CD4-positive, CD25-positive, alpha-beta regulatory T cell (primary cell): ENCODE results near the gene EXOSC5. TPM values are rescaled to one million over a fixed set of nuclear protein-coding genes. Genes with fewer than 3 reads are reported as not detected.
A peak's percentile ranks its signal among the peaks of the same experiment; 100 is the strongest.

Experiments
- ATAC-seq, 2 donors: fragments of 150-1000 bp; cut with Tn5 transposase; one replicate each; pipeline ENCODE4 v1.10.0; 2021; ENCODE audit warnings: low read depth in 2 of 2, moderate number of reproducible peaks in 2 of 2, moderate library complexity in 1 of 2
- DNase-seq, 3 donors: peaks; one replicate each; pipeline versions ENCODE4 v3.0.0 to v3.0.0-alpha.2; 2012 to 2022; ENCODE audit warnings: mixed read lengths in 1 of 3
- H3K27ac ChIP-seq: one replicate; pipeline ENCODE4 v1.7.0; 2013; ENCODE audit warnings: mild to moderate bottlenecking, low read length; ENCODE audit not compliant: insufficient read depth, poor library complexity, severe bottlenecking
- H3K27me3 ChIP-seq: one replicate; pipeline ENCODE4 v1.7.0; 2013; ENCODE audit warnings: low read length; ENCODE audit not compliant: control insufficient read depth, insufficient read depth
- H3K36me3 ChIP-seq: one replicate; pipeline ENCODE4 v1.7.0; 2013; ENCODE audit warnings: mild to moderate bottlenecking, low read length, moderate library complexity; ENCODE audit not compliant: control insufficient read depth, insufficient read depth
- H3K4me1 ChIP-seq: 2 replicates; pipeline ENCODE4 v1.7.0; 2013; ENCODE audit warnings: mild to moderate bottlenecking, low read length; ENCODE audit not compliant: insufficient read depth, control insufficient read depth, poor library complexity, severe bottlenecking
- H3K4me3 ChIP-seq: one replicate; pipeline ENCODE4 v1.7.0; 2013; ENCODE audit warnings: low read depth, mild to moderate bottlenecking, low read length, moderate library complexity
- H3K9me3 ChIP-seq, 2 experiments: 1 replicate in 1 of 2; 2 replicates in 1 of 2; pipeline ENCODE4 v1.7.0; 2013; ENCODE audit warnings: low read length in 2 of 2, mild to moderate bottlenecking in 1 of 2, moderate library complexity in 1 of 2; ENCODE audit not compliant: control insufficient read depth in 2 of 2
- H3K27ac Mint-ChIP-seq, 3 donors: one replicate each; pipeline ENCODE4 v1.8.0; 2020 to 2022; ENCODE audit warnings: mild to moderate bottlenecking in 3 of 3, mixed read lengths in 3 of 3, moderate library complexity in 2 of 3
- H3K27me3 Mint-ChIP-seq: one replicate; pipeline ENCODE4 v1.8.0; 2022; ENCODE audit warnings: mild to moderate bottlenecking, mixed read lengths
- H3K36me3 Mint-ChIP-seq: one replicate; pipeline ENCODE4 v1.8.0; 2020; ENCODE audit warnings: mixed read lengths
- H3K4me1 Mint-ChIP-seq, 4 donors: one replicate each; pipeline ENCODE4 v1.8.0; 2020 to 2022; ENCODE audit warnings: mixed read lengths in 4 of 4, mild to moderate bottlenecking in 1 of 4
- H3K4me3 Mint-ChIP-seq, 4 donors: one replicate each; pipeline ENCODE4 v1.8.0; 2020 to 2022; ENCODE audit warnings: mild to moderate bottlenecking in 4 of 4, mixed read lengths in 4 of 4, moderate library complexity in 3 of 4
- H3K9me3 Mint-ChIP-seq, 7 donors: one replicate each; pipeline ENCODE4 v1.8.0; 2020 to 2022; ENCODE audit warnings: mixed read lengths in 7 of 7, mild to moderate bottlenecking in 3 of 7, moderate library complexity in 2 of 7
- polyA plus RNA-seq, 4 donors: library from polyadenylated mRNA; unstranded; fragments of 300-500 nt; fragmentation: Illumina TruSeq; gene quantifications; one replicate each; pipeline ENCODE4 v1.2.3, GENCODE V29; 2021
- total RNA-seq: library from RNA; stranded (reverse); gene quantifications from one replicate; pipeline ENCODE4 v1.2.3, GENCODE V29; 2022

EXOSC5 gene
- total and polyA plus RNA-seq, 5 donors from 2014 or later = 13.9 to 65.3 (median 55.6) TPM

DNA sequence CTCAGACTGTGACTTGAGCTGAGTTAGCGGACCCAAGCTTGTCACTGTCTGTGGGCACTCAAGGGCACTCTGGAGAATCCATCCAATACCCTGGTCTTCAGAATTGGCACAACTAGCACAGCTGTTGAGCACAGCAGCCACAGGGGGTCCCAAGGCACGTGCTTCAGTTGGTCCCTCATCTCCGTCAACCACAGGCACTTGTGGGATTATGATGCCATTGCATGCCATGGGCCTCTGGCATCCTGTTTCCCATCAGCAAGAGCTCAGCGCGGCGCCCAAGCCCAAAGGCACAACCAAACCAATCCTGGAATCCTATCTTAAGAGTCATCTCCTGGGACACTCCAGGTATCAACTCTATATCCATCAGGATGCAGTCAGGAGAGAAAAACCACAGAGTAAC lies 33.8 kb upstream of the EXOSC5 start:
- Mint-ChIP-seq H3K27me3 (no peaks in the 10 kb centered on the region), H3K36me3 (peaks cover 14% of the 10 kb centered on the region), H3K4me3 (no peak overlapping the region), H3K27ac (no peak overlapping the region), H3K4me1 (peaks cover 4 to 25% (median 8%) of the 10 kb centered on the region in 4 donors), H3K9me3 (no peaks in the 10 kb centered on the region)
- Histone ChIP-seq H3K36me3 (peaks cover 21% of the 10 kb centered on the region), H3K4me3 (no peak overlapping the region), H3K27me3 (no peaks in the 10 kb centered on the region), H3K9me3 (no peaks in the 10 kb centered on the region), H3K27ac (no peak overlapping the region), H3K4me1 (peaks cover 13% of the 10 kb centered on the region)
- DNase-seq (no peak), ATAC-seq (no peak)

DNA sequence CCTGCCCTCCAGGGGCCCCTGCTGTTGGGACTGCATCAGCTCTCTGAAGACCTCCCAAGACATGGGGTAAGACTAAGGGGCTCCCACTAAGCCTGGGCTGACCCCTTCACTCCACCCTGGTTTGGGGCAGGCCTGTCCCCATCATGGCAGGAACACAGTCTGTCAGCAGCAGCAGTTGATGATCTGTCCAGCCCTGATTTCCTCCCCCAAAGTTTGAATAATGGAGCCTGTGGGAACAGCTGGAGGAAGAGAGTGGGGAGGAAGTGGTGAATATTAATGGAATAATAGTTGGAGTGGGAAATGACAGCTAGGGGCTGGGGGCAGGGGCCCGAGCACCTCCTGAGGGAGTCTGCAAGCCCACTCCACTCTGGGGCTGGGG lies 31.3 kb upstream of the EXOSC5 start:
- Histone ChIP-seq H3K4me1 (peaks cover 13% of the 10 kb centered on the region), H3K27ac (peak overlapping the region; percentile 56), H3K36me3 (peaks cover 27% of the 10 kb centered on the region), H3K27me3 (no peaks in the 10 kb centered on the region), H3K4me3 (no peak overlapping the region), H3K9me3 (no peaks in the 10 kb centered on the region)
- H3K36me3 Mint-ChIP-seq = peaks cover 16% of the 10 kb centered on the region
- peaks cover 0 to 27% (median 5%) of the 10 kb centered on the region in 4 donors for H3K4me1 Mint-ChIP-seq
- H3K27ac Mint-ChIP-seq = peak overlapping the region in 2 of 3 donors; percentile 36 to 93
- no peak for ATAC-seq
- no peaks in the 10 kb centered on the region for H3K9me3 Mint-ChIP-seq
- H3K4me3 Mint-ChIP-seq = peak overlapping the region; percentile 43 to 59 (median 48)
- H3K27me3 Mint-ChIP-seq = no peaks in the 10 kb centered on the region
- no peak for DNase-seq

DNA sequence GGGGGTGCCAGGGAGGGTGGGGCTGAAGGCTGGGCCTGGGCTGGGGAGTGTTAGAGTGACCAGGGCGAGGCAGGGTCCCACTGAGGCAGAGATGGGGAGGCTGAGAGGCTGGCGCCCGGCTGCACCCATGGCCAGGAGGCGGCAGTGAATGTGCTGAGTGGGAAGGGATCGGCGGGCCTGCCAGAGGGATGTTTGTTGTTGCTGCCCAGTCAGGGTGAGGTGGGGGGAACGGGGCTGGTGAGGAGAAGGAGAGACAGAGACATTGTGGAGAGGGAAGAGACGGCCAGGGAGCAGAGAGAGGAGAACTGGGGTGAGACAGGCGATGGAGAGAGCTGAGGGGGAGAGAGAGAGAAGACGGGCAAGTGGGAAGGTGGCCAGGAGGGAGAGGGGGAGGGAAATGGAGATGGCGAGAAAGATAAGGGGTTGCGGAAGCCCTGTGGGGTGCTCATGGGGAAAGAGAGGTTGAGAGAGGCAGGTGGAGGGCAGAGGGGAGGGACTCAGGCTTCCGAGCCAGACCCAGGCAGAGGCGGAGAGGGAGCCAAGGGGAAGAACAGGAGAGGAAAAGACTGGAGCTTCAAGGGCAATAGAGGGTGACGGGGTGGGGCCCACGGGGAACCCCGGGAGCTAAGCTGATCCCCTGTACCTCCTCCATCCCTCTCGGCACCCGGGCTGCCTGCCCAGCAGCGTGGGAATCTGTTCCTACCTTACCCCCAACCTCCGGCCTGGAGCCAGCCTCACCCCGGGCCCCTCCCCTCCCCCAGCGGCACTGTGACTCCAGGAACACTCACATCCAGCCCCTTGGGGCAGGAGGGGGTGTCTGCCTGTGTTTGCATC lies 30.7 kb upstream of the EXOSC5 start:
- H3K4me3 Mint-ChIP-seq = peak overlapping the region; percentile 78 to 88 (median 84)
- peaks cover 13% of the 10 kb centered on the region for H3K4me1 ChIP-seq
- H3K9me3 Mint-ChIP-seq = no peaks in the 10 kb centered on the region
- peak; percentile 16 to 29 for ATAC-seq
- H3K27me3 ChIP-seq = no peaks in the 10 kb centered on the region
- H3K4me1 Mint-ChIP-seq = peaks cover 0 to 27% (median 5%) of the 10 kb centered on the region in 4 donors
- no peaks in the 10 kb centered on the region for H3K27me3 Mint-ChIP-seq
- no peaks in the 10 kb centered on the region for H3K9me3 ChIP-seq
- peaks cover 25% of the 10 kb centered on the region for H3K36me3 ChIP-seq
- peak overlapping the region; percentile 56 for H3K27ac ChIP-seq
- DNase-seq = peak; percentile 14 to 42 (median 23)
- peak overlapping the region; percentile 32 for H3K4me3 ChIP-seq
- peaks cover 15% of the 10 kb centered on the region for H3K36me3 Mint-ChIP-seq
- H3K27ac Mint-ChIP-seq = peak overlapping the region; percentile 93 to 99 (median 94)

DNA sequence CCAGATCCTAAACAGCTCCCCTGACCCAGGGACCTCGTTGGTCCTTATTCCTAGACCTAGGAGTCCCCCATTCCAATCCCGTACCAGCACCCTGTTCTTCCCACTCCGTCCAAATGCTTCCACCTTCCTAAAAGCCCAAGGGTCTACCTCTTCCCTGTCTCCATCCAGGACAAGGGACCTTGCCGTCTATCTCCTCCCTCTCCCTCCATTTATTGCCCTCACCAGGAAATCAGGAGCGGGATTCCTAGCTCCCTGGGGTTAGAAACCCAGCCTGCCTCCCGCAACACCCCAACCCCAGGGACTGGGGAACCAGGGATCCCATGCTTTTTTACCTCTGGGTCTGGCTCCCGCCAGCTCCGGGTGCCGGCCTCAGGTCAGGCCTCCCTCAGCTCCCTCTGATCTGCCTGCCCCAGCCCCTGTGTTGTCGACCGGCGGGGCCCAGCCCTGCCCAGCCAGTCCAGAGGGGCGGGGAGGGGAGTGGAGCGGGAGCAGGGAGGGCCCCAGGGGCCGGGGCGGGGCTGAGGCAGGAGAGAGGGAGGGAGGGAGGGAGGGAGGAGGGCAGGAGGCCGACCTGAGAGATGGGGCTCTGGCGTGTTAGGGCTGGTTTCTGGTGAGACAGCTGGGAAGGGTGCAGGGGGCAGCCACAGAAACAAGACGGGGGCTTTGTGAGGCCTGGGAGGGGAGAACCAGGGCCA lies 29.9 kb upstream of the EXOSC5 start, which contains the start of gene B3GNT8:
TSS of gene B3GNT8 (minus strand) at position 423 of the 695 bp plus-strand sequence. CDS start 596 bp downstream, outside the sequence.
- DNase-seq = peak in 2 of 3 donors; percentile 14 to 60
- peak within 1 kb of the TSS; percentile 32 for H3K4me3 ChIP-seq
- ATAC-seq = peak; percentile 25 to 28
- H3K4me3 Mint-ChIP-seq = peak within 1 kb of the TSS; percentile 78 to 88 (median 84)
- no peaks in the 10 kb centered on the region for H3K27me3 Mint-ChIP-seq
- peaks cover 0 to 27% (median 5%) of the 10 kb centered on the region in 4 donors for H3K4me1 Mint-ChIP-seq
- peaks cover 8% of the 10 kb centered on the region for H3K36me3 Mint-ChIP-seq
- H3K9me3 ChIP-seq = no peaks in the 10 kb centered on the region
- peaks cover 13% of the 10 kb centered on the region for H3K4me1 ChIP-seq
- no peaks in the 10 kb centered on the region for H3K27me3 ChIP-seq
- H3K27ac ChIP-seq = peak within 1 kb of the TSS; percentile 56
- H3K27ac Mint-ChIP-seq = peak within 1 kb of the TSS; percentile 93 to 99 (median 94)
- no peaks in the 10 kb centered on the region for H3K9me3 Mint-ChIP-seq
- peaks cover 25% of the 10 kb centered on the region for H3K36me3 ChIP-seq

DNA sequence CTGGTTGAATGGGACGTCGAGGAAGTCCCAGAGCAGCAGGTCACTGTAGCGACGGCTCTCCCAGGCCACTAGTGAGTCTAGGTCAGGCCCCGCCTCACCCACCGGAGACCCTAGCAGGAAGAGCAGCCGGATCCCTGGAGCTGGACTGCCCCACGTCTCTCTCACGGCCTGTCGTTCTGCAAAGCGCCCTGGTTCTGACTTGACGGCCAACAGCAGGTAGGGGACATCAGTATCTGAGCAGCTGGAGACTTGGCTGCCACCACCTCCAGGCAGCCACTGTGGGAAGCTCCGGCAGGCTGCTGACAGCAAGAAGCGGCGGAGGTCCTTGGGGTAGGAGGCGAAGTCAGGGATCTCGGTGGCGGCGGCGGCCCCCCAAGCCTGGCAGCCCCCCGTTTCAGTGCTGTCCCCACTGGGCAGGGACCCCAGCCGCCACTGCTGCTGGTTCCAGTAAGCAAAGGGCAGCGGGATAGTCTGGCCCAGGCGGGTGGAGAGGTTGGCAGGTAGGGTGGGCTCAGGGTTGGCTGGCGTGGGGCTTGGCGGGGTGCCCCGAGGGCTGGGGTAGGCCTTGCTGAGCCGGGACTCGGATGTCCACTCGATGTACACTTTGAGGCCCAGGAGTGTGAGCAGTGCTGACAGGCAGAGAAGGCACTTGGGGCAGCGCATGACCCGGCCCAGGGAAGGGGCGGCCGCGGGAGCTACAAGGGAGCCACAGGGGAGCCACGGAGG lies 29.1 kb upstream of the EXOSC5 start:
- Histone ChIP-seq H3K36me3 (peaks cover 26% of the 10 kb centered on the region), H3K27ac (no peak overlapping the region), H3K9me3 (no peaks in the 10 kb centered on the region), H3K4me1 (peaks cover 13% of the 10 kb centered on the region), H3K4me3 (no peak overlapping the region), H3K27me3 (no peaks in the 10 kb centered on the region)
- H3K4me1 Mint-ChIP-seq = peaks cover 0 to 29% (median 5%) of the 10 kb centered on the region in 4 donors
- H3K36me3 Mint-ChIP-seq = peaks cover 7% of the 10 kb centered on the region
- no peak for DNase-seq
- peak overlapping the region in 1 of 3 donors; percentile 65 for H3K27ac Mint-ChIP-seq
- no peak for ATAC-seq
- H3K27me3 Mint-ChIP-seq = no peaks in the 10 kb centered on the region
- H3K9me3 Mint-ChIP-seq = peaks cover 0 to 2% (median 0%) of the 10 kb centered on the region in 7 donors
- peak overlapping the region in 2 of 4 donors; percentile 28 to 32 for H3K4me3 Mint-ChIP-seq

DNA sequence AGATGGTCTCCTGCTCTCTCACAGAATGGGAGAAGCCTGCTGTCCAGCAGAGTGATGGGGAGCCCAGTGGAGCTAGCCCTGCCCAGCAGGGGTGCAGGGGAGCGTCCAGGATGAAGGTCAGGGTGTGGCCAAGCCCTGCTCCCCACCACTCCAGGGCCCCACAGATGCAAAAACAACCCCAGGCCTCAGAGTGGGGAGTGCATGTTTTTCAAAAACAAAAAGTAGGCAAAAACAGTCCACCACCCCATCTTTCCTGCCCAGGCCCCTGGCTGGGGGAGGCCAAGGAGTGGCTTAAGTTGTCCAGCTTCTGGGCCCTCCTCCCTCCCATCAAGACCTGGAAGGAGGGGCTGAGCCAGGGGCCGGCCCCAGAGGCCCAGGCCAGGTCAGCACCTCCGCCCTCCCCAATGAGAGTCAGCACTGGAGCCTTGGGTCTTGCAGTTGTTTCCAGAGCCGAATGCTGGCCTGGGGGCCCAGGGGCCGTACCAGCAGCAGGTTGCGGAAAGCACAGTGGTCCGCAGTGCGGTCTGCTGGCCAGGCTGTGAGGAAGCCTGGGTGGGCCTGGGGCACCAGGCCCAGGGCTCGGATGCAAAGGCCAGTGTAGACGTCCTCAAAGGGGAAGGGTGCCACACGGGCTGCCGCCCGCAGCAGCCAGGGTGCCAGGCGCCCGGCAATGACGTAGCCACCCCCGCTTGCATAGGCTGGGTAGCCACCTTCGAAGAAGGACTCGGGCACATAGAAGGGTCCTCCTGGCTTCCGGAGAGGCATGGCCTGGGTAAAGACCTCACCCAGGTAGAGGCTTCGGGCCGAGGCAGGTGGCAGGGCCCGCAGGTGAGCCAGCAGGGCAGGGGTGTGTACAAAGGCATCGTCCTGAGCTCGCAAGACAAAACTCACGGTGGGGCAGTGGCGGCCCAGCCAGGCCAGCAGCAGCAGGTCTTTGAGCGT lies 28.3 kb upstream of the EXOSC5 start:
- Mint-ChIP-seq H3K4me3 (peak overlapping the region in 2 of 4 donors; percentile 17 to 28), H3K27me3 (no peaks in the 10 kb centered on the region), H3K36me3 (peaks cover 14% of the 10 kb centered on the region), H3K9me3 (peaks cover 0 to 2% (median 0%) of the 10 kb centered on the region in 7 donors), H3K4me1 (peaks cover 0 to 29% (median 5%) of the 10 kb centered on the region in 4 donors), H3K27ac (peak overlapping the region in 2 of 3 donors; percentile 56 to 65)
- peaks cover 32% of the 10 kb centered on the region for H3K36me3 ChIP-seq
- no peaks in the 10 kb centered on the region for H3K27me3 ChIP-seq
- H3K4me1 ChIP-seq = peaks cover 13% of the 10 kb centered on the region
- H3K4me3 ChIP-seq = no peak overlapping the region
- H3K9me3 ChIP-seq = no peaks in the 10 kb centered on the region
- no peak overlapping the region for H3K27ac ChIP-seq
- DNase-seq (no peak), ATAC-seq (no peak)
